Fibroblast of lung (primary cell): ENCODE measurements around the gene STK32B. TPM values are rescaled to one million over a fixed set of nuclear protein-coding genes. Genes with fewer than 3 reads are reported as not detected.

Source experiments
- DNase-seq, 2 donors: peaks; one replicate each; pipeline versions ENCODE4 v3.0.0 to v3.0.0-alpha.2; 2010; ENCODE audit warnings: low read depth in 2 of 2
- H2AFZ ChIP-seq: 2 replicates; pipeline ENCODE4 v1.5.1; 2012; ENCODE audit warnings: low read length, control low read depth, inconsistent platforms
- H3K27ac ChIP-seq: 2 replicates; pipeline ENCODE4 v1.5.1; 2011; ENCODE audit warnings: low read length, control low read depth; ENCODE audit not compliant: insufficient read depth
- H3K27me3 ChIP-seq: 2 replicates; pipeline ENCODE4 v1.5.1; 2011; ENCODE audit warnings: mild to moderate bottlenecking, low read length; ENCODE audit not compliant: control insufficient read depth, insufficient read depth
- H3K36me3 ChIP-seq: 2 replicates; pipeline ENCODE4 v1.5.1; 2011; ENCODE audit warnings: low read length; ENCODE audit not compliant: control insufficient read depth, insufficient read depth
- H3K4me1 ChIP-seq: 2 replicates; pipeline ENCODE4 v1.5.1; 2011; ENCODE audit warnings: low read length; ENCODE audit not compliant: control insufficient read depth, insufficient read depth; ENCODE audit errors: extremely low read depth
- H3K4me2 ChIP-seq: 2 replicates; pipeline ENCODE4 v1.5.1; 2011; ENCODE audit warnings: low read length, control low read depth; ENCODE audit not compliant: insufficient read depth; ENCODE audit errors: extremely low read depth
- H3K4me3 ChIP-seq, 4 experiments: fragments of 200-600 bp in 1 of 4; sonication (generic) in 1 of 4; replicated peaks in 1 of 4; 2 replicates each; pipeline ENCODE4 v1.5.1; 2011 to 2016; ENCODE audit warnings: low read length in 4 of 4, low read depth in 3 of 4, mild to moderate bottlenecking in 3 of 4, control low read depth in 2 of 4, inconsistent platforms in 1 of 4, mixed read lengths in 1 of 4; ENCODE audit not compliant: insufficient read depth in 1 of 4; ENCODE audit errors: control extremely low read depth in 1 of 4
- H3K79me2 ChIP-seq: 2 replicates; pipeline ENCODE4 v1.5.1; 2012; ENCODE audit warnings: mild to moderate bottlenecking, low read length, inconsistent platforms; ENCODE audit not compliant: control insufficient read depth, insufficient read depth
- H3K9ac ChIP-seq: 2 replicates; pipeline ENCODE4 v1.5.1; 2011; ENCODE audit warnings: mild to moderate bottlenecking, low read length, control low read depth; ENCODE audit not compliant: insufficient read depth
- H3K9me3 ChIP-seq: 2 replicates; pipeline ENCODE4 v1.5.1; 2012; ENCODE audit warnings: low read depth, low read length; ENCODE audit not compliant: control insufficient read depth, insufficient read depth
- H4K20me1 ChIP-seq: 2 replicates; pipeline ENCODE4 v1.5.1; 2011; ENCODE audit warnings: low read length; ENCODE audit not compliant: control insufficient read depth, insufficient read depth; ENCODE audit errors: extremely low read depth
- EZH2 ChIP-seq: IDR thresholded peaks from 2 replicates; pipeline ENCODE4 v1.5.1; 2012; ENCODE audit warnings: low read length, control low read depth, mild to moderate bottlenecking; ENCODE audit errors: missing control alignments
- polyA plus RNA-seq, 2 donors: library from polyadenylated mRNA; depleted of rRNA in 1 of 2; stranded (reverse) in 1 of 2; unstranded in 1 of 2; fragments of >200 nt; gene quantifications; 2 replicates each; pipeline ENCODE4 v1.2.1, GENCODE V29; 2011 to 2012; ENCODE audit warnings: missing spikeins in 1 of 2
- total RNA-seq: library from RNA; depleted of rRNA; stranded (reverse); fragments of >200 nt; gene quantifications from 2 replicates; pipeline ENCODE4 v1.2.1, GENCODE V29; 2014
- TF ChIP-seq, protein P1 (sequence below), 2 donors: IDR thresholded peaks in 1 of 2; conservative IDR thresholded peaks in 1 of 2; 1 replicate in 1 of 2; 2 replicates in 1 of 2; pipeline ENCODE4 v1.5.1; 2011 to 2012; ENCODE audit warnings: low read length in 2 of 2, control low read depth in 1 of 2, inconsistent platforms in 1 of 2, low read depth in 1 of 2, mild to moderate bottlenecking in 1 of 2

Gene STK32B
- total and polyA plus RNA-seq, 2 donors (not counting 1 experiment from before 2014, with no cell fraction given) = 0.50 to 1.4 TPM

DNA sequence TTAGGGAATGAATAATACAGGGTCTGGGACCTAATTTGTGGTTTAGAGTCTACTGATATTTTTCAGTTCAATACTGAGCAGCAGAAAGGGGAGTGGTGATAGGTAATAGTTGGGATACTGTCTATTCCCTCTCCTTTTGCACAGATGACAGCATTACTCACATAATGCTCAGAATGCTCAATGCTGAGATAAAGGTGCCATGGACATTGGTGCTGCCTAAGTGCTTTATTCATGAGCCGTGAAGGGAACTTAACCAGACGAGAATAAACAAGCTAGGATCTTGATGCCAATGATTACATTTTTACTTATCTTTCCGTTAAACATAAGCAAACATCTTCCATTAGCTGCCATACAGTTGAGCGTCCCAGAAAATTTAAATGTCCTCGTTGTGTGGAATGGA lies 75.6 kb downstream of the STK32B start:
- no peaks in the 10 kb centered on the region for H3K9me3 ChIP-seq
- H3K79me2 ChIP-seq = no peaks in the 10 kb centered on the region
- H4K20me1 ChIP-seq = no peaks in the 10 kb centered on the region
- no peak overlapping the region for H3K4me2 ChIP-seq
- H2AFZ ChIP-seq = no peak overlapping the region
- H3K4me1 ChIP-seq = no peaks in the 10 kb centered on the region
- H3K27ac ChIP-seq = no peak overlapping the region
- no peak overlapping the region for H3K4me3 ChIP-seq
- TF ChIP-seq EZH2 = no peak
- TF ChIP-seq, protein P1, sequence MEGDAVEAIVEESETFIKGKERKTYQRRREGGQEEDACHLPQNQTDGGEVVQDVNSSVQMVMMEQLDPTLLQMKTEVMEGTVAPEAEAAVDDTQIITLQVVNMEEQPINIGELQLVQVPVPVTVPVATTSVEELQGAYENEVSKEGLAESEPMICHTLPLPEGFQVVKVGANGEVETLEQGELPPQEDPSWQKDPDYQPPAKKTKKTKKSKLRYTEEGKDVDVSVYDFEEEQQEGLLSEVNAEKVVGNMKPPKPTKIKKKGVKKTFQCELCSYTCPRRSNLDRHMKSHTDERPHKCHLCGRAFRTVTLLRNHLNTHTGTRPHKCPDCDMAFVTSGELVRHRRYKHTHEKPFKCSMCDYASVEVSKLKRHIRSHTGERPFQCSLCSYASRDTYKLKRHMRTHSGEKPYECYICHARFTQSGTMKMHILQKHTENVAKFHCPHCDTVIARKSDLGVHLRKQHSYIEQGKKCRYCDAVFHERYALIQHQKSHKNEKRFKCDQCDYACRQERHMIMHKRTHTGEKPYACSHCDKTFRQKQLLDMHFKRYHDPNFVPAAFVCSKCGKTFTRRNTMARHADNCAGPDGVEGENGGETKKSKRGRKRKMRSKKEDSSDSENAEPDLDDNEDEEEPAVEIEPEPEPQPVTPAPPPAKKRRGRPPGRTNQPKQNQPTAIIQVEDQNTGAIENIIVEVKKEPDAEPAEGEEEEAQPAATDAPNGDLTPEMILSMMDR (conservative IDR thresholded peaks at IDR 0.05 in 1 of 2, IDR thresholded peaks at IDR 0.05 in 1 of 2; ENCODE audit: low read depth in 1 of 2, low read length in 2 of 2) = no peak
- H3K36me3 ChIP-seq = no peaks in the 10 kb centered on the region
- no peaks in the 10 kb centered on the region for H3K27me3 ChIP-seq
- H3K9ac ChIP-seq = no peak overlapping the region
- DNase-seq = no peak

DNA sequence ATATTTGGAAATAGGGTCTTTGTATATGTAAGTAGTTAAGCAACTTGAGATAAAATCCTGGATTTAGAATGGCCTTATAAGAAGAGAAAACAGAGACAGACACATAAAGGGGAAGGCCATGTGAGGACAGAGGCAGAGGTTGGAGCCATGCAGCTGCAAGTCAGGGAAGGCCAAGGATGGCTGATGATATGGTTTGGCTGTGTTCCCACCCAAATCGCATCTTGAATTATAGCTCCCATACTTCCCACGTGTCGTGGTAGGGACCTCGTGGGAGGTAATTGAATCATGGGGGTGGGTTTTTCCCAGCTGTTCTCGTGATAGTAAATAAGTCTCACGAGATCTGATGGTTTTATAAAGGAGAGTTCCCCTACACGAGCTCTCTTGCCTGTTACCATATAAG lies 76.3 kb downstream of the STK32B start:
- no peaks in the 10 kb centered on the region for H3K4me1 ChIP-seq
- no peak overlapping the region for H3K27ac ChIP-seq
- no peak overlapping the region for H3K4me2 ChIP-seq
- DNase-seq = peak; percentile 0 to 3
- H2AFZ ChIP-seq = no peak overlapping the region
- H3K27me3 ChIP-seq = no peaks in the 10 kb centered on the region
- H3K36me3 ChIP-seq = no peaks in the 10 kb centered on the region
- TF ChIP-seq EZH2 = no peak
- TF ChIP-seq, protein P1 (conservative IDR thresholded peaks at IDR 0.05 in 1 of 2, IDR thresholded peaks at IDR 0.05 in 1 of 2; ENCODE audit: low read depth in 1 of 2, low read length in 2 of 2) = no peak
- H3K9me3 ChIP-seq = no peaks in the 10 kb centered on the region
- no peaks in the 10 kb centered on the region for H4K20me1 ChIP-seq
- H3K9ac ChIP-seq = no peak overlapping the region
- no peak overlapping the region for H3K4me3 ChIP-seq
- no peaks in the 10 kb centered on the region for H3K79me2 ChIP-seq

DNA sequence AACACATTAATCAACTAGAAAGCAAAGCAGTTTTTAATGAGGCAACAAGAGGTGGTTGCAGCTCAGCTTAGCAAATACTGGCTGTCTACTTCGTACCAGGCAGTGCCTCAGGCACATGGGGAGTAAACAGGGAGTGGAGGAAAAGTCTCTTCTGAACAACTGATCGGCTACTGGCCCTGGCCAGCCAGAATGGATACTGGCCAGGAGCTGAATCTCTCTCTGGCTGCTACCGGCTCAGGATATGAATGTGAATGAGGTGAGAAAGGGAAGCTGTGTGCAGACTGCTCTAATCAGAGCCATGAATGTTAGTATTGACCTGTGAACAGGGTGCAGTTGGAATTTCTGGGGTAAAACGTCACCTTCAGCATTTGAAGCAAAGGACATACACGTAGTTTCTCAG lies 77.3 kb downstream of the STK32B start:
- no peaks in the 10 kb centered on the region for H3K9me3 ChIP-seq
- no peaks in the 10 kb centered on the region for H4K20me1 ChIP-seq
- H3K36me3 ChIP-seq = no peaks in the 10 kb centered on the region
- H3K79me2 ChIP-seq = no peaks in the 10 kb centered on the region
- H2AFZ ChIP-seq = no peak overlapping the region
- no peak overlapping the region for H3K4me3 ChIP-seq
- TF ChIP-seq, protein P1 (conservative IDR thresholded peaks at IDR 0.05 in 1 of 2, IDR thresholded peaks at IDR 0.05 in 1 of 2; ENCODE audit: low read depth in 1 of 2, low read length in 2 of 2) = no peak
- TF ChIP-seq EZH2 = no peak
- no peak for DNase-seq
- no peaks in the 10 kb centered on the region for H3K27me3 ChIP-seq
- H3K27ac ChIP-seq = no peak overlapping the region
- no peaks in the 10 kb centered on the region for H3K4me1 ChIP-seq
- H3K4me2 ChIP-seq = no peak overlapping the region
- no peak overlapping the region for H3K9ac ChIP-seq
